Spleen (tissue), 11 donors: Measurements from ENCODE around the gene HSF2BP. TPM values are rescaled to one million over a fixed set of nuclear protein-coding genes. Genes with fewer than 3 reads are reported as not detected.

Source experiments
- DNase-seq: peaks from one replicate; pipeline ENCODE4 v3.0.0-alpha.2; 2020
- H3K27ac ChIP-seq, 8 donors: fragments of 200-600 bp; sonication (generic) in 7 of 8; 1 replicate in 4 of 8; 2 replicates in 4 of 8; pipeline versions ENCODE4 v1.5.0 to v1.8.0; 2016 to 2021; ENCODE audit warnings: inconsistent platforms in 4 of 8, mild to moderate bottlenecking in 4 of 8, moderate library complexity in 1 of 8
- H3K27me3 ChIP-seq, 7 donors: fragments of 200-600 bp; sonication (generic) in 6 of 7; replicated peaks in 1 of 7; 1 replicate in 4 of 7; 2 replicates in 3 of 7; pipeline versions ENCODE4 v1.5.0 to v1.8.0; 2016 to 2021; ENCODE audit warnings: inconsistent platforms in 3 of 7, mild to moderate bottlenecking in 1 of 7
- H3K36me3 ChIP-seq, 6 donors: fragments of 200-600 bp; sonication (generic) in 5 of 6; 1 replicate in 4 of 6; 2 replicates in 2 of 6; pipeline versions ENCODE4 v1.5.0 to v1.8.0; 2016 to 2021; ENCODE audit warnings: inconsistent platforms in 2 of 6
- H3K4me1 ChIP-seq, 6 donors: fragments of 200-600 bp; sonication (generic) in 5 of 6; 1 replicate in 3 of 6; 2 replicates in 3 of 6; pipeline versions ENCODE4 v1.5.0 to v1.8.0; 2016 to 2021; ENCODE audit warnings: inconsistent platforms in 3 of 6
- H3K4me3 ChIP-seq, 8 donors: fragments of 200-600 bp; sonication (generic) in 7 of 8; 1 replicate in 4 of 8; 2 replicates in 4 of 8; pipeline versions ENCODE4 v1.5.0 to v1.8.0; 2016 to 2021; ENCODE audit warnings: inconsistent platforms in 4 of 8, mild to moderate bottlenecking in 4 of 8, moderate library complexity in 2 of 8
- H3K9me3 ChIP-seq, 8 donors: fragments of 200-600 bp; sonication (generic) in 7 of 8; 1 replicate in 4 of 8; 2 replicates in 4 of 8; pipeline versions ENCODE4 v1.5.0 to v1.8.0; 2016 to 2021; ENCODE audit warnings: inconsistent platforms in 4 of 8
- POLR2A ChIP-seq, 3 donors: fragments of 450-650 bp; IDR thresholded peaks; one replicate each; pipeline ENCODE4 v1.5.1; 2017; ENCODE audit warnings: antibody characterized with exemption in 3 of 3, mild to moderate bottlenecking in 1 of 3
- POLR2AphosphoS5 ChIP-seq, 3 donors: sonication (generic); formaldehyde crosslinking; IDR thresholded peaks; one replicate each; pipeline ENCODE4 v1.5.1; 2017; ENCODE audit warnings: antibody characterized with exemption in 3 of 3
- WGBS, 5 donors: extraction: QIAGEN DNeasy Blood & Tissue Kit in 3 of 5; methylation state at CpG; one replicate each; pipeline versions ENCODE4 v1.1.5 to v1.1.7; 2013 to 2018; 5-methylcytosine and 5-hydroxymethylcytosine counted together
- intact Hi-C: fragments of 100-400 bp; cut with DNase I; formaldehyde crosslinking; loops from one replicate; pipeline ENCODE4 v1.15.0; 2023; ENCODE audit warnings: low total_unique reads
- polyA plus RNA-seq, 3 donors: library from polyadenylated mRNA; stranded (reverse); fragments of 200-250 nt; gene quantifications; one replicate each; pipeline ENCODE4 v1.2.1, GENCODE V29; 2013
- total RNA-seq, 7 donors: library from RNA; depleted of rRNA in 3 of 7; stranded (reverse); fragments of >200 nt in 3 of 7; fragmentation: NEBNext Ultra II Directional in 4 of 7; extraction: Animal tissue kit (Norgen Biotek cat#: 25700) in 4 of 7; gene quantifications; one replicate each; pipeline versions ENCODE4 v1.1.0 to v1.2.1, GENCODE V29; 2016 to 2021
- TF ChIP-seq, protein P1 (sequence below), 11 experiments: fragments of 200-600 bp in 7 of 11; fragments of 450-650 bp in 4 of 11; sonication (generic) in 4 of 11; IDR thresholded peaks in 8 of 11; conservative IDR thresholded peaks in 3 of 11; 1 replicate in 7 of 11; 2 replicates in 4 of 11; pipeline versions ENCODE4 v1.4.0 to v1.8.0; 2016 to 2021; ENCODE audit warnings: antibody characterized with exemption in 11 of 11, inconsistent platforms in 4 of 11, mild to moderate bottlenecking in 1 of 11
- donor health status: healthy with polysubstance abuse.
- donor health status: DM: no; HTN: no; CAD: no; lungs with moderate emphysema.
- donor health status: DM: no; HTN: no; CAD: no.
- donor health status: Bipolar disorder and iron deficiency.
- donor health status: healthy.
- donor health status: DM: no; HTN: no; CAD: no.
- donor health status: DM: yes; HTN: yes; CAD: no.

The HSF2BP gene
- total and polyA plus RNA-seq, 10 donors, result 0.13 to 1.9 (median 0.41) TPM; not detected in 2

DNA sequence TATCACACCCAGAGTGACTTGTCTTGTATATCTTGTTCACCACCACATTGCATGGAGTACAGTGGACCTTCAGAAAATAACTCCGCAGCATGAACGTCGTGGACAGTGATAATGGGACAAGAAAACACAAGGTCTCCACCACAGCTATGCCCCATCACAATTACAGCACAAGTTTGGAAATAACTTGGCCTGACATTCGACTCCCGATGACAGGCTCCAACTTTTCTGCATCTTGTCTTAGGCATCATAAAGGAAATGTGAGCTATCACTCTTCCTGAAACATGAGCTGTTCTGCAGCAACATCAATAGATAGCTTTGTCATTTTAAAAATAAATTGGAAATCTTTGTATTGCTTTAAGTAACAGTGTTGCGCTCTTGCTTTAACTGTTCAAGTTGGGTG lies 3.0 kb upstream of the HSF2BP start:
- peaks cover 0 to 58% (median 20%) of the 10 kb centered on the region in 6 donors for H3K36me3 ChIP-seq
- DNase-seq, result no peak
- H3K27me3 ChIP-seq, result peaks cover 0 to 5% (median 0%) of the 10 kb centered on the region in 7 donors
- no peak overlapping the region for H3K4me3 ChIP-seq
- H3K4me1 ChIP-seq, result peaks cover 12 to 87% (median 53%) of the 10 kb centered on the region in 6 donors
- intact Hi-C loops, result no loop called here
- no peaks in the 10 kb centered on the region for H3K9me3 ChIP-seq
- no peak overlapping the region for H3K27ac ChIP-seq
- TF ChIP-seq, protein P1, sequence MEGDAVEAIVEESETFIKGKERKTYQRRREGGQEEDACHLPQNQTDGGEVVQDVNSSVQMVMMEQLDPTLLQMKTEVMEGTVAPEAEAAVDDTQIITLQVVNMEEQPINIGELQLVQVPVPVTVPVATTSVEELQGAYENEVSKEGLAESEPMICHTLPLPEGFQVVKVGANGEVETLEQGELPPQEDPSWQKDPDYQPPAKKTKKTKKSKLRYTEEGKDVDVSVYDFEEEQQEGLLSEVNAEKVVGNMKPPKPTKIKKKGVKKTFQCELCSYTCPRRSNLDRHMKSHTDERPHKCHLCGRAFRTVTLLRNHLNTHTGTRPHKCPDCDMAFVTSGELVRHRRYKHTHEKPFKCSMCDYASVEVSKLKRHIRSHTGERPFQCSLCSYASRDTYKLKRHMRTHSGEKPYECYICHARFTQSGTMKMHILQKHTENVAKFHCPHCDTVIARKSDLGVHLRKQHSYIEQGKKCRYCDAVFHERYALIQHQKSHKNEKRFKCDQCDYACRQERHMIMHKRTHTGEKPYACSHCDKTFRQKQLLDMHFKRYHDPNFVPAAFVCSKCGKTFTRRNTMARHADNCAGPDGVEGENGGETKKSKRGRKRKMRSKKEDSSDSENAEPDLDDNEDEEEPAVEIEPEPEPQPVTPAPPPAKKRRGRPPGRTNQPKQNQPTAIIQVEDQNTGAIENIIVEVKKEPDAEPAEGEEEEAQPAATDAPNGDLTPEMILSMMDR (IDR thresholded peaks at IDR 0.05 in 8 of 11, conservative IDR thresholded peaks at IDR 0.05 in 3 of 11), result no peak
- TF ChIP-seq POLR2AphosphoS5 (IDR thresholded peaks at IDR 0.05) (no peak), POLR2A (IDR thresholded peaks at IDR 0.05) (no peak)
- WGBS, 5 donors, result 69 to 83% (median 74%) methylated on average over 6 of the region's 6 CpGs

GRCh38 chr21:43658769-43659135 lies 536 bp downstream of the HSF2BP start:
- 90 to 95% (median 94%) methylated on average over 16 to 23 of the region's 23 CpGs for WGBS, 5 donors
- H3K27ac ChIP-seq, result peak overlapping the region; percentile 59 to 92 (median 88)
- peaks cover 12 to 64% (median 46%) of the 10 kb centered on the region in 6 donors for H3K4me1 ChIP-seq
- H3K36me3 ChIP-seq, result peaks cover 0 to 26% (median 13%) of the 10 kb centered on the region in 6 donors
- peaks cover 0 to 5% (median 0%) of the 10 kb centered on the region in 7 donors for H3K27me3 ChIP-seq
- DNase-seq, result no peak
- no peak for TF ChIP-seq POLR2AphosphoS5 (IDR thresholded peaks at IDR 0.05)
- no peak for TF ChIP-seq POLR2A (IDR thresholded peaks at IDR 0.05)
- TF ChIP-seq, protein P1 (IDR thresholded peaks at IDR 0.05 in 8 of 11, conservative IDR thresholded peaks at IDR 0.05 in 3 of 11), result no peak
- H3K4me3 ChIP-seq, result peak overlapping the region in 5 of 8 donors; percentile 92 to 99 (median 96)
- no peaks in the 10 kb centered on the region for H3K9me3 ChIP-seq
- intact Hi-C loops, result no loop called here

DNA sequence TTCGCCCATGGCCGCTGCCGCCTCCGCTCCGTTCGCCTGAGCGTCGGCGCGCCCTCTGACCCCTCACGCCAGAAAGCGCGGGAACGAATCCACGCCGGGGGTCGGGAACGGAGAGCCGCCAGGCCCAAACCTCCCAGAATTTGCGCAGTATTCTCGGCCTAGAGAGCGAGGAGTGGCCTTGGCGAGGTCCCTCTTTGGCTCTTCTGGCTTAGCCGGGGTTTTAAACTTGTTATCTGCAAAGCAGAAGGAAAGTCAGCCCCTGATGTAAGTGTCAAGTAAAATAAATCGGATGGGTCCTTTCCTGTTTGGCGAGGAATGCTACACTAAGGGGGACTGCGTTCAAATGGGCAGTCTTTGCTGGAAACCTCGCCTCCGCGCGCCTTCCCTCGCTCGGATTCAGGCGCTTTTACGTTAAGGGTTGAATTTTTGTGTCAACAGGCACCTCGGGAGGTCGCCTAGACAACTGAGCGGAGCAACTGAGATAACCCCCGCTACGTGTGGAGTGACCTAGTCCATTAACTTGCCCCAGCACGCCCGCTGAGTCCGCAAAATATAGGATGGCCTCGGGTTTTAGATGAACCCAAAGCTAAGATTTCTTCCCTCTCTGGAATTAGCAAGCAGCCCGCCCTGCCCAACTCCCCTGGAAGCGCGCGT lies 1.1 kb downstream of the HSF2BP start:
- no peak for DNase-seq
- Histone ChIP-seq H3K4me3 (peak overlapping the region in 1 of 8 donors; percentile 95), H3K27me3 (peaks cover 0 to 5% (median 0%) of the 10 kb centered on the region in 7 donors), H3K4me1 (peaks cover 12 to 59% (median 44%) of the 10 kb centered on the region in 6 donors), H3K9me3 (no peaks in the 10 kb centered on the region), H3K36me3 (peaks cover 0 to 21% (median 8%) of the 10 kb centered on the region in 6 donors), H3K27ac (peak overlapping the region in 3 of 8 donors; percentile 88 to 92 (median 92))
- 94 to 96% (median 94%) methylated on average over 47 to 48 of the region's 48 CpGs for WGBS, 5 donors
- intact Hi-C loops, result no loop called here
- TF ChIP-seq POLR2AphosphoS5 (IDR thresholded peaks at IDR 0.05), result no peak
- no peak for TF ChIP-seq POLR2A (IDR thresholded peaks at IDR 0.05)
- TF ChIP-seq, protein P1 (IDR thresholded peaks at IDR 0.05 in 8 of 11, conservative IDR thresholded peaks at IDR 0.05 in 3 of 11), result no peak

GRCh38 chr21:43657355-43658087 lies 1.8 kb downstream of the HSF2BP start:
- Histone ChIP-seq H3K27ac (peak overlapping the region in 2 of 8 donors; percentile 31 to 48), H3K4me3 (peak overlapping the region in 1 of 8 donors; percentile 8), H3K27me3 (peaks cover 0 to 5% (median 0%) of the 10 kb centered on the region in 7 donors), H3K4me1 (peaks cover 12 to 52% (median 41%) of the 10 kb centered on the region in 6 donors), H3K9me3 (no peaks in the 10 kb centered on the region), H3K36me3 (peaks cover 0 to 14% (median 4%) of the 10 kb centered on the region in 6 donors)
- DNase-seq, result no peak
- intact Hi-C loops, result no loop called here
- no peak for TF ChIP-seq POLR2A (IDR thresholded peaks at IDR 0.05)
- no peak for TF ChIP-seq POLR2AphosphoS5 (IDR thresholded peaks at IDR 0.05)
- TF ChIP-seq, protein P1 (IDR thresholded peaks at IDR 0.05 in 8 of 11, conservative IDR thresholded peaks at IDR 0.05 in 3 of 11), result no peak
- 45 to 75% (median 49%) methylated on average over 33 to 46 of the region's 46 CpGs for WGBS, 5 donors
